HuH-7.5 (cell line): ENCODE results near the gene NHEJ1.

Experiments used
- DNase-seq: peaks from one replicate; pipeline ENCODE4 v3.0.0; 2011; ENCODE audit warnings: low spot score

NHEJ1 gene

GRCh38 chr2:219028996-219029828 lies 131.4 kb downstream of the NHEJ1 start:
- DNase-seq: no peak

- no peak for DNase-seq
Measured at GRCh38 chr2:219028141-219028540, 132.5 kb downstream of the NHEJ1 start.

GRCh38 chr2:219027511-219028055 lies 133.0 kb downstream of the NHEJ1 start:
- DNase-seq: no peak

- DNase-seq: no peak
Measured at GRCh38 chr2:219026946-219027345, 133.7 kb downstream of the NHEJ1 start.

GRCh38 chr2:219025637-219026585 lies 134.7 kb downstream of the NHEJ1 start:
- DNase-seq: no peak
